Ovary (tissue), 9 donors: ENCODE results near the gene C22orf31. TPM values are rescaled to one million over a fixed set of nuclear protein-coding genes. Genes with fewer than 3 reads are reported as not detected.

ENCODE experiments used
- DNase-seq, 5 donors: peaks; one replicate each; pipeline ENCODE4 v3.0.0-alpha.2; 2019 to 2020
- H3K27ac ChIP-seq, 2 donors: fragments of 200-600 bp; one replicate each; pipeline versions ENCODE4 v1.5.1 to v1.8.0; 2019 to 2022
- H3K27me3 ChIP-seq: fragments of 200-600 bp; one replicate; pipeline ENCODE4 v1.8.0; 2022
- H3K36me3 ChIP-seq: fragments of 200-600 bp; sonication (generic); one replicate; pipeline ENCODE4 v1.5.1; 2019
- H3K4me1 ChIP-seq: one replicate; pipeline ENCODE4 v1.8.1; 2013; ENCODE audit warnings: mild to moderate bottlenecking, moderate library complexity; ENCODE audit not compliant: insufficient read depth
- H3K4me3 ChIP-seq: fragments of 200-600 bp; sonication (generic); one replicate; pipeline ENCODE4 v1.5.1; 2017
- H3K9me3 ChIP-seq, 2 donors: fragments of 200-600 bp in 1 of 2; sonication (generic) in 1 of 2; one replicate each; pipeline versions ENCODE4 v1.5.1 to v1.8.1; 2013 to 2019; ENCODE audit warnings: mild to moderate bottlenecking in 1 of 2, moderate library complexity in 1 of 2
- CTCF ChIP-seq, 3 donors: fragments of 450-650 bp in 2 of 3; fragments of 200-600 bp in 1 of 3; IDR thresholded peaks; one replicate each; pipeline versions ENCODE4 v1.5.1 to v1.8.0; 2016 to 2022; ENCODE audit warnings: antibody characterized with exemption in 3 of 3, mild to moderate bottlenecking in 1 of 3
- EP300 ChIP-seq: sonication (generic); formaldehyde crosslinking; IDR thresholded peaks from one replicate; pipeline ENCODE4 v1.6.1; 2017; ENCODE audit warnings: antibody characterized with exemption
- POLR2A ChIP-seq: fragments of 450-650 bp; IDR thresholded peaks from one replicate; pipeline ENCODE4 v1.6.1; 2017; ENCODE audit warnings: antibody characterized with exemption, mild to moderate bottlenecking, moderate library complexity
- WGBS, 3 donors: extraction: QIAGEN DNeasy Blood & Tissue Kit in 1 of 3; methylation state at CpG; one replicate each; pipeline versions ENCODE4 v1.1.5 to v1.1.7; 2013 to 2017; 5-methylcytosine and 5-hydroxymethylcytosine counted together
- intact Hi-C, 4 donors: fragments of 100-400 bp; cut with DNase I; formaldehyde crosslinking; loops; one replicate each; pipeline versions ENCODE4 v1.11.0 to v1.15.1; 2022 to 2023
- polyA plus RNA-seq, 2 donors: library from polyadenylated mRNA; stranded (reverse); fragments of 200-250 nt in 1 of 2; fragments of 350-450 nt in 1 of 2; fragmentation: Illumina TruSeq in 1 of 2; extraction: RNeasy Lipid Tissue Mini Kit (QIAGEN cat#74804) in 1 of 2; gene quantifications; one replicate each; pipeline ENCODE4 v1.2.3, GENCODE V29; 2013 to 2014
- total RNA-seq, 7 donors: library from RNA; depleted of rRNA in 2 of 7; stranded (reverse); fragments of >200 nt in 2 of 7; fragmentation: NEBNext Ultra II Directional in 3 of 7; extraction: Animal tissue kit (Norgen Biotek cat#: 25700) in 3 of 7; gene quantifications; one replicate each; pipeline versions ENCODE4 v1.1.0 to v1.2.4, GENCODE V29; 2016 to 2023
- donor health status: DM: no; HTN: no; CAD: no; lungs with moderate emphysema.
- donor health status: DM: no; HTN: no; CAD: no.
- donor health status: Bipolar disorder and iron deficiency.
- donor health status: DM: yes; HTN: yes; CAD: no.
- donor health status: DM: no; HTN: no; CAD: no.
- donor health status: DM: yes; HTN: yes; CAD: no.

Gene C22orf31
- total and polyA plus RNA-seq, 9 donors: 0.20 to 0.92 (median 0.35) TPM; not detected in 2

GRCh38 chr22:29093030-29093429, 31.4 kb upstream of the C22orf31 start:
- H3K4me1 ChIP-seq: peaks cover 43% of the 10 kb centered on the region
- H3K36me3 ChIP-seq: no peaks in the 10 kb centered on the region
- no peak overlapping the region for H3K4me3 ChIP-seq
- H3K9me3 ChIP-seq: no peaks in the 10 kb centered on the region
- WGBS, 3 donors: 50 to 66% (median 54%) methylated on average over 1 of the region's 1 CpG
- TF ChIP-seq POLR2A (no peak), CTCF (IDR thresholded peaks at IDR 0.05) (no peak), EP300 (no peak)
- H3K27ac ChIP-seq: peak overlapping the region in 1 of 2 donors; percentile 80
- intact Hi-C loops: no loop called here
- no peak for DNase-seq
- no peaks in the 10 kb centered on the region for H3K27me3 ChIP-seq

- H3K4me1 ChIP-seq: peaks cover 40% of the 10 kb centered on the region
Measured at GRCh38 chr22:29092243-29092642, 30.6 kb upstream of the C22orf31 start.

GRCh38 chr22:29090039-29090438, 28.4 kb upstream of the C22orf31 start:
- Histone ChIP-seq H3K4me1 (peaks cover 29% of the 10 kb centered on the region), H3K36me3 (no peaks in the 10 kb centered on the region), H3K27me3 (no peaks in the 10 kb centered on the region), H3K9me3 (no peaks in the 10 kb centered on the region), H3K27ac (no peak overlapping the region), H3K4me3 (no peak overlapping the region)
- 91 to 93% (median 92%) methylated on average over 3 of the region's 3 CpGs for WGBS, 3 donors
- TF ChIP-seq EP300 (no peak), POLR2A (no peak), CTCF (IDR thresholded peaks at IDR 0.05) (no peak)
- no peak for DNase-seq
- intact Hi-C loops: no loop called here

More at GRCh38 chr22:29092243-29092642, 30.6 kb upstream of the C22orf31 start:
- TF ChIP-seq CTCF (IDR thresholded peaks at IDR 0.05) (no peak), POLR2A (no peak), EP300 (no peak)
- no peaks in the 10 kb centered on the region for H3K27me3 ChIP-seq
- intact Hi-C loops: no loop called here
- WGBS, 3 donors: 25 to 54% (median 40%) methylated on average over 4 of the region's 4 CpGs
- H3K36me3 ChIP-seq: no peaks in the 10 kb centered on the region
- H3K27ac ChIP-seq: peak overlapping the region in 1 of 2 donors; percentile 80
- no peak overlapping the region for H3K4me3 ChIP-seq
- no peaks in the 10 kb centered on the region for H3K9me3 ChIP-seq
- no peak for DNase-seq

- WGBS, 3 donors: 71 to 87% (median 72%) methylated on average over 3 of the region's 3 CpGs
Measured at GRCh38 chr22:29089507-29089906, 27.9 kb upstream of the C22orf31 start.

More at GRCh38 chr22:29089507-29089906, 27.9 kb upstream of the C22orf31 start:
- no peak overlapping the region for H3K4me3 ChIP-seq
- H3K27me3 ChIP-seq: no peaks in the 10 kb centered on the region
- TF ChIP-seq POLR2A (no peak), EP300 (no peak), CTCF (IDR thresholded peaks at IDR 0.05) (no peak)
- H3K4me1 ChIP-seq: peaks cover 24% of the 10 kb centered on the region
- no peaks in the 10 kb centered on the region for H3K9me3 ChIP-seq
- H3K36me3 ChIP-seq: no peaks in the 10 kb centered on the region
- intact Hi-C loops: no loop called here
- H3K27ac ChIP-seq: no peak overlapping the region
- no peak for DNase-seq
